Neutrophil (primary cell): Measurements from ENCODE around the gene PCSK2.

Source experiments
- H3K27ac ChIP-seq: fragments of 200-600 bp; sonication (generic); 2 replicates; pipeline ENCODE4 v1.5.1; 2016; ENCODE audit warnings: mild to moderate bottlenecking, moderate library complexity
- H3K27me3 ChIP-seq: fragments of 200-600 bp; sonication (generic); 2 replicates; pipeline ENCODE4 v1.6.0; 2016; ENCODE audit warnings: mild to moderate bottlenecking
- H3K36me3 ChIP-seq: fragments of 200-600 bp; sonication (generic); 2 replicates; pipeline ENCODE4 v1.5.1; 2017
- H3K4me1 ChIP-seq, 2 experiments: fragments of 200-600 bp in 1 of 2; sonication (generic) in 1 of 2; 1 replicate in 1 of 2; 2 replicates in 1 of 2; pipeline versions ENCODE4 v1.5.1 to v1.6.1; 2013 to 2016; ENCODE audit warnings: low read depth in 1 of 2, low read length in 1 of 2, mild to moderate bottlenecking in 1 of 2, moderate library complexity in 1 of 2; ENCODE audit not compliant: control insufficient read depth in 1 of 2, insufficient read depth in 1 of 2
- H3K4me3 ChIP-seq, 2 experiments: fragments of 200-600 bp in 1 of 2; sonication (generic) in 1 of 2; 1 replicate in 1 of 2; 2 replicates in 1 of 2; pipeline ENCODE4 v1.5.1; 2013 to 2016; ENCODE audit warnings: low read depth in 1 of 2, low read length in 1 of 2, mild to moderate bottlenecking in 1 of 2, moderate library complexity in 1 of 2
- H3K9me3 ChIP-seq: fragments of 200-600 bp; sonication (generic); 2 replicates; pipeline ENCODE4 v1.5.1; 2016
- TF ChIP-seq, protein P1 (sequence below): fragments of 200-600 bp; sonication (generic); IDR thresholded peaks from 2 replicates; pipeline ENCODE4 v1.5.1; 2016; ENCODE audit warnings: antibody characterized with exemption

PCSK2 gene

GRCh38 chr20:17465236-17465635, 238.4 kb downstream of the PCSK2 start:
- TF ChIP-seq, protein P1, sequence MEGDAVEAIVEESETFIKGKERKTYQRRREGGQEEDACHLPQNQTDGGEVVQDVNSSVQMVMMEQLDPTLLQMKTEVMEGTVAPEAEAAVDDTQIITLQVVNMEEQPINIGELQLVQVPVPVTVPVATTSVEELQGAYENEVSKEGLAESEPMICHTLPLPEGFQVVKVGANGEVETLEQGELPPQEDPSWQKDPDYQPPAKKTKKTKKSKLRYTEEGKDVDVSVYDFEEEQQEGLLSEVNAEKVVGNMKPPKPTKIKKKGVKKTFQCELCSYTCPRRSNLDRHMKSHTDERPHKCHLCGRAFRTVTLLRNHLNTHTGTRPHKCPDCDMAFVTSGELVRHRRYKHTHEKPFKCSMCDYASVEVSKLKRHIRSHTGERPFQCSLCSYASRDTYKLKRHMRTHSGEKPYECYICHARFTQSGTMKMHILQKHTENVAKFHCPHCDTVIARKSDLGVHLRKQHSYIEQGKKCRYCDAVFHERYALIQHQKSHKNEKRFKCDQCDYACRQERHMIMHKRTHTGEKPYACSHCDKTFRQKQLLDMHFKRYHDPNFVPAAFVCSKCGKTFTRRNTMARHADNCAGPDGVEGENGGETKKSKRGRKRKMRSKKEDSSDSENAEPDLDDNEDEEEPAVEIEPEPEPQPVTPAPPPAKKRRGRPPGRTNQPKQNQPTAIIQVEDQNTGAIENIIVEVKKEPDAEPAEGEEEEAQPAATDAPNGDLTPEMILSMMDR = no peak
- H3K9me3 ChIP-seq = no peaks in the 10 kb centered on the region
- H3K4me3 ChIP-seq = no peak overlapping the region
- no peaks in the 10 kb centered on the region for H3K36me3 ChIP-seq
- no peak overlapping the region for H3K27ac ChIP-seq
- H3K4me1 ChIP-seq = no peaks in the 10 kb centered on the region
- H3K27me3 ChIP-seq = no peaks in the 10 kb centered on the region

GRCh38 chr20:17466641-17467040, 239.8 kb downstream of the PCSK2 start:
- TF ChIP-seq, protein P1 = no peak
- no peak overlapping the region for H3K27ac ChIP-seq
- no peaks in the 10 kb centered on the region for H3K36me3 ChIP-seq
- H3K27me3 ChIP-seq = no peaks in the 10 kb centered on the region
- H3K4me1 ChIP-seq = no peaks in the 10 kb centered on the region
- no peaks in the 10 kb centered on the region for H3K9me3 ChIP-seq
- no peak overlapping the region for H3K4me3 ChIP-seq

DNA sequence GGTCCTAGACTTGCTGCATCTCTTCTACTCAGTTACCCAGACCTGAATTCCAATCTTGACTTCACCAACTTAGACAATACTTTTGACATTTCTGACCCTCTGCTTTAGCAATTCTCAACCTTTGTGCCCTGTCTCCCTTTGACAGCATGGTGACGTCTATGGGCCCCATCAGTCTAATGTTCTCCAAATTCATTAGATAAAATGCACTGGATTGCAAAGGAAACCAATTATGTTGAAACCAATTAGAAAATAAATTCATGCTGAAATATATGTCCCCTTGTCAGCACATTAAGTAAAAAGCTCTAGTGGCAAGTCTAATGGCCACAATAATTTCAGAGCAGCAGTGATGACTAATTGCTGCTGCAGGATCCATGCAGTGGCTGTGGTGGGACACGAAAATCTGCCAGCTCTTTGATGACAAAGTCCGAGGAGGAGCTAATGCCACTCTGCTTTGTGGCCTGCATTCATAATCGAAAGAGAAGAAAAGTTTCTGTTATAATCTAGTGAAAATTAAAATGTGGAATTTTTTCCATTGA, 240.3 kb downstream of the PCSK2 start:
- no peaks in the 10 kb centered on the region for H3K4me1 ChIP-seq
- H3K27me3 ChIP-seq = no peaks in the 10 kb centered on the region
- H3K4me3 ChIP-seq = no peak overlapping the region
- no peak overlapping the region for H3K27ac ChIP-seq
- TF ChIP-seq, protein P1 = no peak
- H3K9me3 ChIP-seq = no peaks in the 10 kb centered on the region
- no peaks in the 10 kb centered on the region for H3K36me3 ChIP-seq

- TF ChIP-seq, protein P1 = no peak
- no peaks in the 10 kb centered on the region for H3K4me1 ChIP-seq
- H3K27me3 ChIP-seq = no peaks in the 10 kb centered on the region
- no peaks in the 10 kb centered on the region for H3K9me3 ChIP-seq
- H3K4me3 ChIP-seq = no peak overlapping the region
- no peak overlapping the region for H3K27ac ChIP-seq
- H3K36me3 ChIP-seq = no peaks in the 10 kb centered on the region
These were observed 241.4 kb downstream of the PCSK2 start for GRCh38 chr20:17468073-17468840.

GRCh38 chr20:17469246-17470030, 242.6 kb downstream of the PCSK2 start:
- Histone ChIP-seq H3K27me3 (no peaks in the 10 kb centered on the region), H3K36me3 (no peaks in the 10 kb centered on the region), H3K27ac (no peak overlapping the region), H3K9me3 (no peaks in the 10 kb centered on the region), H3K4me3 (no peak overlapping the region), H3K4me1 (no peaks in the 10 kb centered on the region)
- TF ChIP-seq, protein P1 = no peak
